ENCODE results near the gene TFDP2.
"Not testable (repeated sequence)": the region's sequence is repeated elsewhere in the genome, so short reads cannot be mapped to it uniquely, and the experiment has no call there.

Gene TFDP2

DNA sequence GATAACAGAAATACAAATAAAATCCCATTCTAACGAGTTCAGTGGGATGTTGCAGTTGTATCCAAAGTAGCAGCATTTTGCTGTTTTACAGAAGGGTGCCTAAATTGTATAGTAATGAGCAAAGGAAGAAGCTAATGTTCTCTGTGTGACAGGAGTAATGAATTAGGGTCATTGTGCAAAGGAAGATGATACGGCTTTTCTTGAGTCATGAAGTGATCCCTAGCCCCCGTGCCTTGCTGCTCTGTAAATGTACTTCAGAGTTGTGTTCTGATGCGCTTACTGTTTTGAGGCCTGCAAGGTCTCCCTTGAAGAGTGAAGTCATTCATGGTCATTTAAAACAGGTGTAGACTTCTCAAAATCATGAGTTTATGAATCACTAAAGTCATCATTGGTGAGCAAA, 235.0 kb downstream of the TFDP2 start:
- no peak for FAIRE-seq

DNA sequence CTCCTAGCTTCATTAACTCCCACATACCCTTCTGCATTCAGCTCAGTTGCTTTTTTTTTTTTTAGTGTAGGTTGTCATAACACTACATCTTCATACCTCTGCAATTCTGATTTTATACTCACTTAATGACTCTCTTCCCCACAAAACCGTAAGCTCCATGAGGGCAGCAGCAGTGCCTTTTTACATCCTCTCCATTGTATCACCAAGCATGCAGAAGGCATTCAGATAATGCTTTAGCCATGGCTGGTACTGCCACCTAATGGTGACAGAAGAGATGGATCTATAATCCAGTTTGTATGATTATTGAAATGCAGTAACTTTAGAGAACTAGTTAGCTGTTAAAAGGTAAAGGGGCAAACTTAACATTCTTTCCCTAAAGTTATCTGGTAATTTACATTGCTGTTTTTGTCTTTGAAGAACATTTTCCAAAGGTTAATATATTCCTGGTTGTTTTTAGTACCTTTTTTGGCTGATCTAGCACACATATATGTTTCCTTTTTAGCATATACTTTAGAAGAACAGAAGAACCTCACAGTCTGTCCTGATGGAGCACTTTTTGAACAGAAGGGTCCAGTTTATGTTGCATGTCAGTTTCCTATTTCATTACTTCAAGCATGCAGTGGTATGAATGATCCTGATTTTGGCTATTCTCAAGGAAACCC, 236.1 kb downstream of the TFDP2 start:
- peak; percentile 60 for FAIRE-seq

DNA sequence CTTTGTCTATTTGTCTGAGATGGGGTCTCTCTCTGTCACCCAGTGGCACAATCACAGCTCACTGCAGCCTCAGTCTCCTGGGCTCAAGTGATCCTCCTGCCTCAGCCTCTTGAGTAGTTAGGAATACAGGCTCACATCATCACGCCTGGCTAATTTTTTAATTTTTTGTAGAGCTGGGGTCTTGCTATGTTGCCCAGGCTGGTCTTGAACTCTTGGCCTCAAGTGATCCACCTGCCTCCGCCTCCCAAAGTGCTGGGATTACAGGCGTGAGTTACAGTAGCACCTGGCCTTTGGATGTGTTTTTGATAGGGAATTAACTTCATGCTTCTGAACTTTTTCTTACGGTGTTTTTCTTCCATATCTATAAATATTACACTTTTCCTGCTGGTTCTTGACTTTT, 239.4 kb downstream of the TFDP2 start:
- not testable (repeated sequence) for FAIRE-seq

DNA sequence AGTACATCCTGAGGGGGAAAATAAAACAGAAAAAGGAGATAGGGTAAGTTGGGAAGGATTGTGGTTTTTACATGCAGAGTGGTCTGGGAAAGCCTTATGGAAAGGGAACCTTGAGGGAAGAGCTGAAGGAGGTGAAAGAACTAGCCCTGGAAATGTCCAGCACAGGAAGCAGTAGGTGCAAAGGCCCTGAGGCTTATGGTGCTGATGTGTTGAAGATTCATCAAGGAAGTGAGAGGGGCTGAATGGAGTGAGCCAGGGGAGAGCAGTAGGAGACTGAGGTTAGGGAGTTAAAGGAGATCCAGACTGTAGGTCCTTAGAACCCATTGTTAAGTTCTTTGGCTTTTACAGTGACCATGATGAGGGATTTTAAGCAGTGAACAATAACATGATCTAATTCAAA, 239.9 kb downstream of the TFDP2 start:
- FAIRE-seq: no peak

DNA sequence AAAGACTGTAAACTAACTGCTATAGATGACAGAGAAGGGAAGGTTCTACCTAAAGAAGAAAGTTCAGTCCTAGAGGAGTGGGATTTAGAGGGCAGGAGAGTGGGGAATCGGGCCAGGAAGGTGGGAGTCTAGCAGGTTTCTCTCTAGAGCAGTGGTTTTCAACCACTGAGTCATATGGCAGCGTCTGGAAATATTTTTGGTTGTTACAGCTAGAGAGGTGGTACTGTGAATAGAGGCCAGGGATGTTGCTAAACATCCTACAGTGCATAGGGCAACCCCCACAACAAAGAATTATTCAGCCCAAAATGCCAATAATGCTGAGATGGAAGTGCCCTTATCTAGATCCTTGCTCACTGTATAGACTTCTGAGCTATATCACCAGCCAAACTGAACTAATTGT, 244.2 kb downstream of the TFDP2 start:
- no peak for FAIRE-seq

DNA sequence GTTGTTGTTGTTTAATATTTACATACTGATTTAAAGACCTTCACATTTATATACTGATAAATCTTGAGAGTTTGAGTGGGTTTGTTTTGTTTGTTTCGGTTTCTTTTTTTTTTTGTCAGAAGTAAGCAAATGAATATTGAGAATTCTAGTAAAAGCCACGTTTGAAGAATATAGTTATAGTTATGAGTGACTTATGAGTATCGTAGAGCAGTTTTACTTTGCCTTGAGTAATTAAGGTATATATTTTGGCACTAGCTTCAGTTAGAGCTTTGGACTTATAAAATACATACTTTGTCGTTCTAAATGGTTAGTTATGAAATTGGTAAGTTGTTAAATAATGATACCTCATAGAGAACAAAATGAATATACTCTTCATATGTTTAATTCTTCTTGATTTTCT, 245.1 kb downstream of the TFDP2 start:
- FAIRE-seq: no peak

DNA sequence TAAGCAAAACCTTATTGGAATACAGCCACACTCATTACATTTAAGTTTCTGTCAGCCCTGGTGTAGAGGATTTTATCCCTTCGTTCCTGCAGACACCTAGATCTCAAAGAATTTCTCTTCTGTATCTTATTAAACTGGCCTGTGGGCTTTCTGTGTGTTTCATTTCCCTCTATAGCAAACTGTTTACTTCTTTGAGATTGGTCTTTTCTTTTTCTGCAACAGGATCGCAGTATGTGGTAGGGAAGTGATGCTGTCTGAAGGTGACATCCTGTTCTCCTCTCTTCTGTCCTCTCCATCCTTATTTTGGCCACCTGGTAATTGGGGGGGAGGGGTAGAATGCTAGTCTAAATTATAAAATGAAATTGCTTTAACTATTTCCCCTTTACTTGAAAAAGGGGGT, 247.4 kb downstream of the TFDP2 start:
- FAIRE-seq: no peak

DNA sequence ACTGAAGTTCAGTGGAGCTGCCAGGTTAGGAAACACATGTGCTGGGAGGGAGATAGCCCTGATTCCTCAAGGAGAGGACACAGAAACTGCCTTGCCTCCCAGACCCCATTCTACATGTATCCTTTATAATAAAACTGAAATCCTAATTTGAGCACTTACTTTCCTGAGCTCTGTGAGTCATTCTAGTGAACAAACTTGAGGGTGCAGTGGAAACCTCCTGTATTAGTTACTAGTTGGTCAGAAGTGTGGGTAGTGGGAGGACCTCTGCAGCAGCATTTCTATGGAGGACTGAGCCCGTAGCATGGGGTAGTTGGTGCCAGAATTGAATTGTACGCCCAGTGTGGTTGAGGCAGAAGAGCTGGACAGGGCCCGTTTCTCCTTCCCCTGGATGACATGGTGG, 249.0 kb downstream of the TFDP2 start:
- FAIRE-seq: no peak

DNA sequence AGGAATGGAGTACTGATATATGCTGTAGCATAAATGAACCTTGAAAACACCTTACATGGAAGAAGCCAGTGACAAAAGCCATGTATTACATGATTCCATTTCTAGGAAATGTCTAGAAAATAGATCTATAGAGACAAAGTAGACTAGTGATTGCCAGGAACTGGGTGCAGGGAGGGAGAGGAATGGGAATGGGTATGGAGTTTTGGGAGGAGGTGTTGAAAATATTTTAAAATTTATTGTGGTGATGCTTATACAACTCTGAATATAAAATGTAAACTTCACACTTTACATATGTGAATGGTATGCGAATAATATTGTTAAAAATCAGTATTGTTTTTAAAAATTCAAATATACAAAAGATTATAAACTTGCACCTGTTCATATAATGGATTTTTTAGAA, 250.4 kb downstream of the TFDP2 start:
- FAIRE-seq: no peak

DNA sequence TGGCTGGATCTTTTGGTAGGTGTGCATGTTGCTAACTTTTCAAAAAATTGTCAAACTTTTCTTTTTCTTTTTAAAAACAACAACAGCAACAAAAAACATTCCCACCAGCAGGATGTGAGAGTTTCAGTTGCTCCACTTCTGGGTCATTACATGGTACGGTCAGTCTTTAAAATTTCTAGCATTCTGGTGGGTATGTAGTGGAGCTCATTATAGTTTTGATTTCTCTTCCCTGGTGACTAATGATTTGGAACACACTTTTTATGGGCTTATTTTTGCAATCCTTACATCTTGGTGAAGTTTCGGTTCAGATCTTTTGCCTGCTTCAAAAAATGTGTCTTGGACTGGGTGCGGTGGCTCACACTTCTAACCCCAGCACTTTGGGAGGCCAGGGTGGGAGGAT, 253.6 kb downstream of the TFDP2 start:
- no peak for FAIRE-seq

DNA sequence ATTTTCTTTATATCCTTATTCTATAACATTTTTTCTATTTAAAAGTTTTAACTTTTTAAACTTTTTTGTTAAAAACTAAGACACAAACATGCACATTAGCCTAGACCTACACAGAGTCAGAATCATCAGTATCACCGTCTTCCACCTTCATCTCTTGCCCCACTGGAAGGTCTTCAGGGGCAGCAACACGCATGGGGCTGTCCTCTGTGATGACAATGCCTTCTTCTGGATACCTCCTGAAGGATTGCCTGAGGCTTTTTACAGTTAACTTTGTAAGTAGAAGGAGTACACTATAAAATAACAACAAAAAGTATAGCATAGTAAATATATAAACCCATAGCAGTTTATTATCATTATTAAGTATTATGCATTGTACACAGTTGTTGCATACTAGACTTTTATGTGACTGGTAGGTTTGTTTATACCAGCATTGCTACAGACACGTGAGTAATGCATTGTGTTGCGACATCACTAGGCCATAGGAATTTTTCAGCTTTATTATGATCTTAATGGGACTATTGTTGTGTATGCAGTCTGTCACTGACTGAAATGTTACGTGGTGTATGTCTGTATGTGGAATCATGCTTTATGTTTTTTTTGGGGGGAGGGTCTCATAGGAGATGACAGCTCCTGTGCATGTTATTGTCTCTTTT, 254.7 kb downstream of the TFDP2 start:
- FAIRE-seq: no peak
